Measurements from ENCODE around the gene NCBP1. TPM values are rescaled to one million over a fixed set of nuclear protein-coding genes. Genes with fewer than 3 reads are reported as not detected.

NCBP1 gene
- total and polyA plus RNA-seq, 9 of the 15 experiments (the other 6 are each of a cell fraction or from before 2014, with no cell fraction given): 29.4 to 69.7 (median 57.5) TPM

- H3K9me3 ChIP-seq (replicated peaks; ENCODE audit: control insufficient read depth, insufficient read depth, low read depth, low read length): 0 out of 2 replicates have a peak, but pooled peaks cover 1% of the 10 kb centered on the region
- H3K27me3 ChIP-seq (ENCODE audit: control insufficient read depth in 2 of 2, insufficient read depth in 2 of 2, low read length in 2 of 2): peaks cover 18 to 56% of the 10 kb centered on the region in 2 experiments
- no peak for TF ChIP-seq ZNF384 (IDR thresholded peaks at IDR 0.05; ENCODE audit: low read depth, low read length)
- TF ChIP-seq, protein P1, sequence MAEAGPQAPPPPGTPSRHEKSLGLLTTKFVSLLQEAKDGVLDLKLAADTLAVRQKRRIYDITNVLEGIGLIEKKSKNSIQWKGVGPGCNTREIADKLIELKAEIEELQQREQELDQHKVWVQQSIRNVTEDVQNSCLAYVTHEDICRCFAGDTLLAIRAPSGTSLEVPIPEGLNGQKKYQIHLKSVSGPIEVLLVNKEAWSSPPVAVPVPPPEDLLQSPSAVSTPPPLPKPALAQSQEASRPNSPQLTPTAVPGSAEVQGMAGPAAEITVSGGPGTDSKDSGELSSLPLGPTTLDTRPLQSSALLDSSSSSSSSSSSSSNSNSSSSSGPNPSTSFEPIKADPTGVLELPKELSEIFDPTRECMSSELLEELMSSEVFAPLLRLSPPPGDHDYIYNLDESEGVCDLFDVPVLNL (CRISPR knock-in tag; IDR thresholded peaks at IDR 0.05; ENCODE audit: low read depth): no peak
- no peak for TF ChIP-seq CBX5 (IDR thresholded peaks at IDR 0.05; ENCODE audit: borderline replicate concordance, low read depth)
- no peak for TF ChIP-seq C11orf30 (IDR thresholded peaks at IDR 0.05; ENCODE audit: low read depth)
- POLR2A ChIA-PET: no interaction called here
- no peak overlapping the region for H3K9ac ChIP-seq (ENCODE audit: insufficient read depth in 1 of 2, low read depth in 2 of 2, low read length in 2 of 2)
- WGBS (ENCODE audit: insufficient coverage, low coverage, missing lambda C conversion rate): 0% methylated on average over 2 of the region's 2 CpGs
- no peak overlapping the region for H3K4me3 ChIP-seq
- H3K4me1 ChIP-seq (replicated peaks in 1 of 2; ENCODE audit: control insufficient read depth in 2 of 2, insufficient read depth in 2 of 2, low read length in 2 of 2): no peaks in the 10 kb centered on the region
- H3K9me1 ChIP-seq (ENCODE audit: control insufficient read depth, insufficient read depth, low read length): no peaks in the 10 kb centered on the region
- intact Hi-C loops (cut with micrococcal nuclease): no loop called here
- FAIRE-seq (no peak), ATAC-seq (no peak), DNase-seq (ENCODE audit: extremely low read depth in 1 of 4, low spot score in 3 of 4) (no peak)
- H4K20me1 ChIP-seq (replicated peaks; ENCODE audit: control insufficient read depth, insufficient read depth, low read length): no peaks in the 10 kb centered on the region
- CTCF ChIA-PET (ENCODE audit: low intra/inter-chr PET ratio): no interaction called here
- H3K36me3 ChIP-seq (ENCODE audit: control insufficient read depth, insufficient read depth, low read length): no peaks in the 10 kb centered on the region
- H3K79me2 ChIP-seq (ENCODE audit: control insufficient read depth, insufficient read depth, low read length): no peaks in the 10 kb centered on the region
- H3K27ac ChIP-seq (ENCODE audit: extremely low read depth, low read depth, low read length): no peak overlapping the region
- no TSS peak for BruUV-seq (replicated peaks)
- H3K4me2 ChIP-seq (ENCODE audit: insufficient read depth, low read length): no peak overlapping the region
- H2AFZ ChIP-seq (ENCODE audit: low read depth, low read length): no peak overlapping the region
- in situ Hi-C loops (cut with MboI): loop anchor here (10.0 kb wide), 1 partner anchor 172 kb away; no protein-coding TSS in a partner anchor
These were observed 88.7 kb downstream of the NCBP1 start for GRCh38 chr9:97722331-97722730.

Other genes starting within 250 kb of the NCBP1 start
- gene TDRD7, start 221.7 kb upstream of the NCBP1 start, total RNA-seq (2014; rRNA removed): 3.8 and 3.9 TPM in 2 replicates
- gene TDRD7, start 221.7 kb upstream of the NCBP1 start, total RNA-seq (2014; rRNA removed; fragmentation: Illumina TruSeq; extraction: Trizol): 7.7 and 7.8 TPM in 2 replicates
- gene TDRD7, start 221.7 kb upstream of the NCBP1 start, total RNA-seq (2015; rRNA removed; fragmentation: Illumina TruSeq; extraction: Trizol): 7.1 and 7.6 TPM in 2 replicates
- gene TDRD7, start 221.7 kb upstream of the NCBP1 start, total RNA-seq (2021): 6.0 and 6.1 TPM in 2 replicates
- gene TDRD7, start 221.7 kb upstream of the NCBP1 start, polyA plus RNA-seq (2011; rRNA removed): 5.0 and 5.2 TPM in 2 replicates
- 6.2 and 6.4 TPM in 2 replicates for gene TDRD7, start 221.7 kb upstream of the NCBP1 start, polyA plus RNA-seq (2014; fragmentation: Illumina TruSeq; extraction: Trizol)
- gene TDRD7, start 221.7 kb upstream of the NCBP1 start, polyA plus RNA-seq (2014; fragmentation: Nextera tagmentation; extraction: Ambion mirVana): 1 to 10 TPM; 2.2 to 2.3 TPM
- gene TDRD7, start 221.7 kb upstream of the NCBP1 start, polyA plus RNA-seq (2014; rRNA removed): 3.8 and 3.9 TPM in 2 replicates
- gene TMOD1, start 132.2 kb upstream of the NCBP1 start, total RNA-seq (2014; rRNA removed): 10.4 and 11.3 TPM in 2 replicates
- gene TMOD1, start 132.2 kb upstream of the NCBP1 start, total RNA-seq (2014; rRNA removed; fragmentation: Illumina TruSeq; extraction: Trizol): 16.4 and 17.8 TPM in 2 replicates
- 7.1 TPM in 2 replicates for gene TMOD1, start 132.2 kb upstream of the NCBP1 start, total RNA-seq (2015; rRNA removed; fragmentation: Illumina TruSeq; extraction: Trizol)
- gene TMOD1, start 132.2 kb upstream of the NCBP1 start, total RNA-seq (2021): 29.3 and 34.7 TPM in 2 replicates
- 6.7 and 11.4 TPM in 2 replicates for gene TMOD1, start 132.2 kb upstream of the NCBP1 start, polyA plus RNA-seq (2011; rRNA removed)
- gene TMOD1, start 132.2 kb upstream of the NCBP1 start, polyA plus RNA-seq (2014; fragmentation: Illumina TruSeq; extraction: Trizol): 38.5 and 41.2 TPM in 2 replicates
- 10 to 100 TPM; 11.6 to 14.2 TPM for gene TMOD1, start 132.2 kb upstream of the NCBP1 start, polyA plus RNA-seq (2014; fragmentation: Nextera tagmentation; extraction: Ambion mirVana)
- gene TMOD1, start 132.2 kb upstream of the NCBP1 start, polyA plus RNA-seq (2014; rRNA removed): 15.5 and 16.7 TPM in 2 replicates
- gene TSTD2, start 453 bp upstream of the NCBP1 start, total RNA-seq (2014; rRNA removed): 16.8 and 16.9 TPM in 2 replicates
- 14.8 and 15.8 TPM in 2 replicates for gene TSTD2, start 453 bp upstream of the NCBP1 start, total RNA-seq (2014; rRNA removed; fragmentation: Illumina TruSeq; extraction: Trizol)
- gene TSTD2, start 453 bp upstream of the NCBP1 start, total RNA-seq (2015; rRNA removed; fragmentation: Illumina TruSeq; extraction: Trizol): 13.9 and 14.2 TPM in 2 replicates
- 20.0 and 20.4 TPM in 2 replicates for gene TSTD2, start 453 bp upstream of the NCBP1 start, total RNA-seq (2021)
- 36.7 and 37.0 TPM in 2 replicates for gene TSTD2, start 453 bp upstream of the NCBP1 start, polyA plus RNA-seq (2011; rRNA removed)
- 18.6 and 22.2 TPM in 2 replicates for gene TSTD2, start 453 bp upstream of the NCBP1 start, polyA plus RNA-seq (2014; fragmentation: Illumina TruSeq; extraction: Trizol)
- gene TSTD2, start 453 bp upstream of the NCBP1 start, polyA plus RNA-seq (2014; fragmentation: Nextera tagmentation; extraction: Ambion mirVana): 10 to 100 TPM; 10.1 to 19.0 TPM
- gene TSTD2, start 453 bp upstream of the NCBP1 start, polyA plus RNA-seq (2014; rRNA removed): 20.6 and 20.9 TPM in 2 replicates
- gene XPA, start 63.5 kb downstream of the NCBP1 start, total RNA-seq (2014; rRNA removed): 16.8 and 17.7 TPM in 2 replicates
- gene XPA, start 63.5 kb downstream of the NCBP1 start, total RNA-seq (2014; rRNA removed; fragmentation: Illumina TruSeq; extraction: Trizol): 16.7 and 18.2 TPM in 2 replicates
- gene XPA, start 63.5 kb downstream of the NCBP1 start, total RNA-seq (2015; rRNA removed; fragmentation: Illumina TruSeq; extraction: Trizol): 17.2 and 18.0 TPM in 2 replicates
- 11.4 and 13.6 TPM in 2 replicates for gene XPA, start 63.5 kb downstream of the NCBP1 start, total RNA-seq (2021)
- 5.1 and 5.9 TPM in 2 replicates for gene XPA, start 63.5 kb downstream of the NCBP1 start, polyA plus RNA-seq (2011; rRNA removed)
- 12.3 and 14.1 TPM in 2 replicates for gene XPA, start 63.5 kb downstream of the NCBP1 start, polyA plus RNA-seq (2014; fragmentation: Illumina TruSeq; extraction: Trizol)
- 1 to 10 TPM; 5.1 to 5.5 TPM for gene XPA, start 63.5 kb downstream of the NCBP1 start, polyA plus RNA-seq (2014; fragmentation: Nextera tagmentation; extraction: Ambion mirVana)
- 15.2 and 18.2 TPM in 2 replicates for gene XPA, start 63.5 kb downstream of the NCBP1 start, polyA plus RNA-seq (2014; rRNA removed)
- gene FOXE1, start 219.4 kb downstream of the NCBP1 start, total RNA-seq (2014; rRNA removed): not detected in 2 replicates
- not detected in 2 replicates for gene FOXE1, start 219.4 kb downstream of the NCBP1 start, total RNA-seq (2014; rRNA removed; fragmentation: Illumina TruSeq; extraction: Trizol)
- gene FOXE1, start 219.4 kb downstream of the NCBP1 start, total RNA-seq (2015; rRNA removed; fragmentation: Illumina TruSeq; extraction: Trizol): not detected in 2 replicates
- gene FOXE1, start 219.4 kb downstream of the NCBP1 start, total RNA-seq (2021): not detected in 2 replicates
- not detected in 2 replicates for gene FOXE1, start 219.4 kb downstream of the NCBP1 start, polyA plus RNA-seq (2011; rRNA removed)
- not detected in 2 replicates for gene FOXE1, start 219.4 kb downstream of the NCBP1 start, polyA plus RNA-seq (2014; fragmentation: Illumina TruSeq; extraction: Trizol)
- gene FOXE1, start 219.4 kb downstream of the NCBP1 start, polyA plus RNA-seq (2014; fragmentation: Nextera tagmentation; extraction: Ambion mirVana): not detected
- gene FOXE1, start 219.4 kb downstream of the NCBP1 start, polyA plus RNA-seq (2014; rRNA removed): not detected in 2 replicates